Cerebellar nuclear complex (tissue), 1 donor: ENCODE measurements around the gene ABL2.
A peak's percentile ranks its signal among the peaks of the same experiment; 100 is the strongest.
"Not testable (repeated sequence)": the region's sequence is repeated elsewhere in the genome, so short reads cannot be mapped to it uniquely, and the experiment has no call there.

Experiments used
- DNase-seq, 2 experiments: peaks; one replicate each; lab custom pipeline; 2025; lab: John Stamatoyannopoulos, UW

ABL2 gene

GRCh38 chr1:179169616-179170467, 59.6 kb downstream of the ABL2 start:
- DNase-seq, result no peak

DNA sequence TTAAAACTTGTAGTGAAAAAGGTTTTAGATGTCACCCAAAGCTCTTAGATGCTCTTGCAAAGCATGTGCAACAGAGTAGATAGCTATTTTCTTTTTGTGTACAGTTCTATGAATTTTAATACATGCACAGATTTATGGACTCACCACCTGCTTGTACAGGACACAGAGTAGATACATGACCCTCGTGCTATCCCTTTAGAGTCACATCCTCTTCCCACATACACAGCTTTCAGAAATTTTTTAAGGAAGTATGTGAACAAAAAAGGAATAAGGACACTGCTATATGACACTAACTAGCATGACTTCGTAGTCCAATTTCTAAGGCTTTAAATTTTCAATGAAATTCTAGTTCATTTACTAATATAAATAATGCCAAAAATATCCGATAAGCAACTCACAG, 60.9 kb downstream of the ABL2 start:
- no peak for DNase-seq

DNA sequence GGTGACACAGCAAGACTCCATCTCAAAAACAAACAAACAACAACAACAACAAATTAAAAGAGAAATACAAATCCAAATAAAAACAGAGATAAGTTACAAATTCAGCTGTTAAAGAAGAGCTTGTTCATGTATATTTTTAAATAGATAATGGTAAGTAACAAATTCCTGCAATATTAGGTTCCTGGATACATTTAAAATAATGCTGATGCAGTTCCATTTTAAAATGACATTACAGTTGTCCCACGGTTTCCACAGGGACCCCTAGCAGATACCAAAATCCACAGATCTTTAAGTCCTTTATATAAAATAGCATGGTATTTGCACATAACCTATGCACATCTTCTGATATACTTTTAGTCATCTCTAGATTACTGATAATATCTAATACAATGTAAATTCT, 61.5 kb downstream of the ABL2 start:
- DNase-seq, result no peak

- DNase-seq, result no peak
Measured at GRCh38 chr1:179167418-179167777, 62.1 kb downstream of the ABL2 start.

DNA sequence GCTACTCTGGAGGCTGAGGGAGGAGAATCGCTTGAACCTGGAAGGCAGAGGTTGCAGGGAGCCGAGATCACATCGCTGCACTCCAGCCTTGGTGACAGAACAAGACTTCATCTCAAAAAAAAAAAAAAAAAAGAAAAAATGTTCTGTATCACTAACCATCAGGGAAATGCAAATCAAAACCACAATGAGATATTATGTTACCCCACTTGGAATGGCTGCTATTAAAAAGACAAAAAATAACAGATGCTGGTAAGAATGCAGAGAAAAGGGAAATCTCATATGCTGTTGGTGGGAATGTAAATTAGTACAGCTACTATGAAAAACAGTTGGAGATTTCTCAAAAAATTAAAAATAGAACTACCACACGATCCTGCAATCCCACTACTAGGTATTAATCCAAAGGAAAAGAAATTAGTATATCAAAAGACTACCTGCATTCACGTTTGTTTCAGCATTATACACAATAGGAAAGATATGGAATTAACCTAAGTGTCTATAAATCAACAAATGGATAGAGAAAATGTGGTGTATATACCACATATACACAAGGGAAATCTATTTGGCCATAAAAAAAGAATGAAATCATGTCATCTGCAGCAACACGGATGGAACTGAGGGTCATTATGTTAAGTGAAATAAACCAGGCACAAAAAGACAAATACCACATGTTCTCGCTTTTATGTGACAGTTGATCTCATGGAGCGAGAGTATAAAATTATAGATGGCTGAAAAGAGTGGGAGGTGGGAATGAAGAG, 62.6 kb downstream of the ABL2 start:
- DNase-seq, result no peak

GRCh38 chr1:179164494-179164893, 65.0 kb downstream of the ABL2 start:
- DNase-seq, result no peak

- DNase-seq, result no peak
Measured at GRCh38 chr1:179156708-179157107, 72.8 kb downstream of the ABL2 start.

- DNase-seq, result no peak
Measured at GRCh38 chr1:179156026-179156425, 73.5 kb downstream of the ABL2 start.

- DNase-seq, result no peak
Measured at GRCh38 chr1:179155615-179156014, 73.9 kb downstream of the ABL2 start.

- DNase-seq, result no peak
Measured at GRCh38 chr1:179154437-179154836, 75.0 kb downstream of the ABL2 start.

GRCh38 chr1:179153217-179153616, 76.3 kb downstream of the ABL2 start:
- DNase-seq, result peak in 1 of 2 experiments; percentile 2

GRCh38 chr1:179151908-179152682, 77.4 kb downstream of the ABL2 start:
- no peak for DNase-seq

DNA sequence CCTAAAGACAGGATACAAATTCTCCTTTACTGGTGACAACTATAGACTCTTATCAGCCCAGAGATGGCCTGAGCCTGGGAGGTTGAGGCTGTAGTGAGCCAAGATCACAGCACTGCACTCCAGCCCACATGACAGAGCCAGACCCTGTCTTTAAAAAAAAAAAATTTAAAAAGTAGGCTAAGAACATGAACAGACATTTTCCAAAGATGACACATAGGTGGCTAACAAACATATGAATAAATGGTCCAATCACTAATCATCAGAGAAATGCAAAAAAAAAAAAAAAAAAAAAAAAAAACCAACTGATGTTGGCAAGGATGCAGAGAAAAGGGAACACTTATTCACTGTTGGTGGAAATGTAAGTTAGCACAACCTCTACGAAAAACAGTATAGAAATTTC, 82.6 kb downstream of the ABL2 start:
- no peak for DNase-seq

DNA sequence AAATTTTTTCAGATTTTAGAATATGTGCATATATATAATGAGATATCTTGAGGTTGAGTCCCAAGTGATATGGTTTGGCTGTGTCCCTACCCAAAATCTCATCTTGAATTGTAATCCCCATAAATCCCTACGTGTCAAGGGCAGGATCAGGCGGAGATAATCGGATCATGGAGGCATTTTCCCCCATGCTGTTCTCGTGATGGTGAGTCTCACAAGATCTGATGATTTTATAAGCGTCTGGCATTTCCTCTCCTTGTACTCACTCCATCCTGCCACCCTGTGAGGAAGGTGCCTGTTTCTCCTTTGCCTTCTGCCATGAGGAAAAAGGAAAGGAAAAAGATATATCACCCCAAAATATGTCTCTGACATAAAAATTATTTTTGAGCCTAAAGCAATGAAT, 83.0 kb downstream of the ABL2 start:
- no peak for DNase-seq

DNA sequence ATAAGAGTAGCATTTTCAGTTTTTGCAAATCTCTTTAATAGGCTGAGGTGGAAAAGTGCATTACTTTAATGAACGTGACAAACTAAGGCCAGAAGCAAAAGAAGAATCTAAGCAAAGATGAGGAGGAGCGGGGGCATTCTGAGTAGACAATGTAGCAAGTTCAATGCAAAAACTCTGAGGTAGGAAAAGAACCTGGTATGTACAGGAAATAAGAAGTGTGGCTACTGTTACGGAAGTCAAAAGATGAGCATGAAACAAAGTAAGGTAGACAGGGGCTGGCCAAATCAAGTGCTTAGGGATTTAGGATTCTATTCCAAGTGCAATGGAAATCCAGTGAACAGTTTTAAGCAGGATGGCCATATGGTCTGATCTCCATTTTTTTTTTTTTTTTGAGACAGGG, 84.0 kb downstream of the ABL2 start:
- DNase-seq, result no peak

DNA sequence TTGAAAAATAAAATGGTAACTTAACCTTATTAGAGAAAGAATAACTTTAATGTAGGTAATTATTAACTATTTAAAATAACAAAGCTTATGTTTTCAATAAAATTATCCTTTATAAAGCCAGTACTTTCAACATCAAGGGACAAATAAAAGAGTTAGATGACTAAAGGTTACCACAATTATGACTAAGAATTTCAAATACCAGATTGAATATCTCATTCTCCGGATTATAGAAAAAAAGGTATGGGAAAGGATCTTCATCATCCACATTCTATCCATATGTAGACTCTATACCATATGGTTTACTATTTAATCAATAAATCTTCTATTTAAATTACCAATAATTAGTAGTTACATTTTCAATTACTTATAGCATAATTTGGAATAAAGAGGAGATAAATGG, 84.9 kb downstream of the ABL2 start:
- DNase-seq, result no peak

GRCh38 chr1:179143322-179143721, 86.2 kb downstream of the ABL2 start:
- DNase-seq, result no peak

DNA sequence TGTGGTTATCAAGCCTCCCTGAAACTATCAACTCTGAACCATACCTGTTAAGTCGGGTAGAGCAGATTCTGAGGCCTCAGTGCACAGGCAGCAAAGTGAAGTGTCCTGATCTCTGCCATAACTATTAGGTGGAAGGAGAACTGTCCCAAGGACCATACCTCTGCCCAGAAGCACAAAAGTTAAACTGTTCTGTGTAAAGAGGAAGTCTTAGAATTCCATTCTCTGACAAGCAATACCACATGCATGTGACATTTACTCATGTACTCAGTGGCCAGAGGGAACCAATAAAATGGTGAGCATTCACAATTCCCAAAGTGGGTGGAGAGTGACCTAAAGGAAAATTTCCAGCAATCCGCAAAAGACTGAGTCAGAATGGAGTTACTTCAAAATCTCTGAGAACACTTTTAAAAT, 86.6 kb downstream of the ABL2 start:
- no peak for DNase-seq

GRCh38 chr1:179141592-179142251, 87.8 kb downstream of the ABL2 start:
- no peak for DNase-seq

DNA sequence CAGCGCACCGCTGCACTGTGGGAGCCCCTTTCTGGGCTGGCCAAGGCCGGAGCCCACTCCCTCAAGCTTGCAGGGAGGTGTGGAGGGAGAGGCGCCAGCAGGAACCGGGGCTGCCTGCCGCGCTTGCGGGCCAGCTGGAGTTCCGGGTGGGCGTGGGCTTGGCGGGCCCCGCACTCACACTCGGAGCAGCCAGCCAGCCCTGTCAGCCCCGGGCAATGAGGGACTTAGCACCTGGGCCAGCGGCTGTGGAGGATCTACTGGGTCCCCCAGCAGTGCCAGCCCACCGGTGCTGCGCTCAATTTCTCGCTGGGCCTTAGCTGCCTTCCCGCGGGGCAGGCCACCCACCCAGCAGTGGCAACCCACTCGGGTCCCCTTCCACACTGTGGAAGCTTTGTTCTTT, 90.7 kb downstream of the ABL2 start:
- DNase-seq, result not testable (repeated sequence)

DNA sequence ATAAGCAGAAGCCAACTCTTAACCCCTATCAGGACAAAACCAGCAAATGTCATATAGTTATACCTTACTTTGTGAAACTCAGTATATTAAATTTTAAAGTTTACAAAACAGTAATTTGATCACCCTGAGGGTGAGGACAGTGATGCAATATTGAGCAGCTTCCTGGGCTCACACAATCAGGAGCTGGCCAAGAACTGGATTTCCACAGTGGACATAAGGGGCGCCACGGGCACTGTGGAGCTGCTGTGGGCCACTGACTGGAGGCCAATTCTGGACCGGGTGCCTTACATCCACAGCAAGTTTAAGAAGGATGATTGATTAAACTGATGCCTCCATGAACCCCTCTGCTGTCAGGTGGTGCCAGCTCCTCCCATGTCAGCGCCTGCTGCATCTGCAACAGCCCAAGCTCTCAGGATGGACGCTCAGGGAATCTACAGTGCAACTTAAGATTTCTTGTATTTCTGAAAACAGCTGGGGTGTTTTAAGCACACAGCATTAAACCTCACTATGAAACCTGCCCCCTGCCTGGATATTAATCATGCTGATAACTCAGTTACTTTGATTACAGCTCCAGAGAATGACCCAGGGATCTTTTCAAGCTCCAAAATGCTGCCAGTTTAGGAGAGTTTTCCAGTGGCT, 91.7 kb downstream of the ABL2 start:
- no peak for DNase-seq

DNA sequence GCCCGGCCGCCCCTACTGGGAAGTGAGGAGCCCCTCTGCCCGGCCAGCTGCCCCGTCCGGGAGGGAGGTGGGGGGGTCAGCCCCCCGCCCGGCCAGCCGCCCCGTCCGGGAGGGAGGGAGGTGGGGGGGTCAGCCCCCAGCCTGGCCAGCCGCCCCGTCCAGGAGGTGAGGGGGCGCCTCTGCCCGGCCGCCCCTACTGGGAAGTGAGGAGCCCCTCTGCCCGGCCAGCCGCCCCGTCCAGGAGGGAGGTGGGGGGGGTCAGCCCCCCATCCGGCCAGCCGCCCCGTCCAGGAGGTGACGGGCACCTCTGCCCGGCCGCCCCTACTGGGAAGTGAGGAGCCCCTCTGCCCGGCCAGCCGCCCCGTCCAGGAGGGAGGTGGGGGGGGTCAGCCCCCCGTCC, 93.8 kb downstream of the ABL2 start:
- DNase-seq, result not testable (repeated sequence)
